K562 (cell line): Measurements from ENCODE around the gene STON2. TPM values are rescaled to one million over a fixed set of nuclear protein-coding genes. Genes with fewer than 3 reads are reported as not detected.

Source experiments
- ATAC-seq: fragments of 200-7000 bp; cut with Tn5 transposase; 3 replicates; pipeline ENCODE4 v1.9.1; 2020; ENCODE audit warnings: moderate library complexity
- BruUV-seq: library from RNA; stranded (reverse); fragments of 400-500 nt; replicated peaks from 2 replicates; lab custom pipeline; 2021; lab: Mats Ljungman, UMichigan
- CTCF ChIA-PET: fragments of 300-600 bp; formaldehyde crosslinking; extraction: SDS; loops from one replicate; lab custom pipeline; 2021; ENCODE audit warnings: low intra/inter-chr PET ratio; lab: Yijun Ruan, JAX
- POLR2A ChIA-PET: fragments of 300-600, 350-650 bp; sonication (Branson Sonifier 250); formaldehyde crosslinking; extraction: SDS; loops from one replicate; lab custom pipeline; 2021; ENCODE audit warnings: antibody characterized with exemption, inconsistent platforms; lab: Yijun Ruan, JAX
- DNase-seq, 4 experiments: peaks; one replicate each; pipeline versions ENCODE4 v3.0.0 to v3.0.0-alpha.2; 2011 to 2018; ENCODE audit warnings: low spot score in 3 of 4, mixed read lengths in 3 of 4; ENCODE audit errors: extremely low read depth in 1 of 4
- FAIRE-seq: peaks from 2 replicates; lab custom pipeline; 2011; peaks lifted over from hg19 to GRCh38; lab: Jason Lieb, UNC
- H2AFZ ChIP-seq: 2 replicates; pipeline ENCODE4 v1.6.0; 2011; ENCODE audit warnings: low read depth, low read length, control low read depth, inconsistent platforms
- H3K27ac ChIP-seq: fragments of 200-600 bp; 3 replicates; pipeline ENCODE4 v1.8.0; 2011; ENCODE audit warnings: low read depth, mild to moderate bottlenecking, control low read depth, inconsistent platforms, low read length, moderate library complexity, mixed read lengths; ENCODE audit errors: extremely low read depth
- H3K27me3 ChIP-seq, 2 experiments: fragments of 300-600 bp in 1 of 2; 2 replicates in 1 of 2; 3 replicates in 1 of 2; pipeline versions ENCODE4 v1.6.0 to v1.8.0; 2011; ENCODE audit warnings: inconsistent platforms in 2 of 2, low read length in 2 of 2, mild to moderate bottlenecking in 1 of 2, mixed read lengths in 1 of 2, moderate library complexity in 1 of 2; ENCODE audit not compliant: control insufficient read depth in 2 of 2, insufficient read depth in 2 of 2
- H3K36me3 ChIP-seq: fragments of 300-600 bp; 3 replicates; pipeline ENCODE4 v1.8.0; 2011; ENCODE audit warnings: mild to moderate bottlenecking, low read length, inconsistent platforms; ENCODE audit not compliant: control insufficient read depth, insufficient read depth
- H3K4me1 ChIP-seq, 2 experiments: fragments of 200-600 bp in 1 of 2; replicated peaks in 1 of 2; 2 replicates in 1 of 2; 3 replicates in 1 of 2; pipeline versions ENCODE4 v1.5.1 to v1.8.0; 2011; ENCODE audit warnings: inconsistent platforms in 2 of 2, low read length in 2 of 2, mild to moderate bottlenecking in 1 of 2, mixed read lengths in 1 of 2, moderate library complexity in 1 of 2; ENCODE audit not compliant: control insufficient read depth in 2 of 2, insufficient read depth in 2 of 2
- H3K4me2 ChIP-seq: 2 replicates; pipeline ENCODE4 v1.6.1; 2011; ENCODE audit warnings: low read length, control low read depth, inconsistent platforms, mixed read lengths; ENCODE audit not compliant: insufficient read depth
- H3K4me3 ChIP-seq: fragments of 200-600 bp; sonication (generic), shearing (Covaris generic); 2 replicates; pipeline ENCODE4 v1.5.1; 2016; ENCODE audit warnings: control low read depth, inconsistent platforms
- H3K79me2 ChIP-seq: fragments of 200-600 bp; 3 replicates; pipeline ENCODE4 v1.8.0; 2011; ENCODE audit warnings: low read length, inconsistent platforms; ENCODE audit not compliant: control insufficient read depth, insufficient read depth
- H3K9ac ChIP-seq, 2 experiments: 2 replicates each; pipeline versions ENCODE4 v1.6.0 to v1.6.1; 2011; ENCODE audit warnings: low read depth in 2 of 2, low read length in 2 of 2, control low read depth in 1 of 2, inconsistent platforms in 1 of 2, mild to moderate bottlenecking in 1 of 2, mixed read lengths in 1 of 2; ENCODE audit not compliant: insufficient read depth in 1 of 2
- H3K9me1 ChIP-seq: one replicate; pipeline ENCODE4 v1.6.0; 2011; ENCODE audit warnings: inconsistent platforms, mild to moderate bottlenecking, low read length, moderate library complexity; ENCODE audit not compliant: control insufficient read depth, insufficient read depth
- H3K9me3 ChIP-seq: replicated peaks from 2 replicates; pipeline ENCODE4 v1.5.1; 2011; ENCODE audit warnings: low read depth, low read length, inconsistent platforms; ENCODE audit not compliant: control insufficient read depth, insufficient read depth
- H4K20me1 ChIP-seq: replicated peaks from 2 replicates; pipeline ENCODE4 v1.6.1; 2011; ENCODE audit warnings: low read length, inconsistent platforms, mixed read lengths; ENCODE audit not compliant: control insufficient read depth, insufficient read depth
- EGR1 ChIP-seq: fragments of 450-650 bp; conservative IDR thresholded peaks from 2 replicates; pipeline ENCODE4 v1.6.1; 2017; ENCODE audit warnings: mild to moderate bottlenecking
- NCOA4 ChIP-seq: fragments of 450-650 bp; IDR thresholded peaks from 2 replicates; pipeline ENCODE4 v1.6.1; 2018; ENCODE audit warnings: mild to moderate bottlenecking; ENCODE audit not compliant: partially characterized antibody
- PRPF4 ChIP-seq: fragments of 200-400 bp; formaldehyde crosslinking; IDR thresholded peaks from one replicate; pipeline ENCODE4 v1.6.1; 2017; ENCODE audit warnings: low read length, low read depth, mild to moderate bottlenecking; ENCODE audit not compliant: insufficient read depth, poor library complexity, severe bottlenecking
- U2AF2 ChIP-seq: fragments of 200-400 bp; formaldehyde crosslinking; optimal IDR thresholded peaks from 2 replicates; pipeline ENCODE3; 2017; ENCODE audit warnings: low read depth, mild to moderate bottlenecking, low read length
- ZBTB8A ChIP-seq: fragments of 450-650 bp; IDR thresholded peaks from 2 replicates; pipeline ENCODE4 v1.6.1; 2018; ENCODE audit warnings: mild to moderate bottlenecking, moderate library complexity; ENCODE audit not compliant: partially characterized antibody
- ZHX1 ChIP-seq: fragments of 150-350 bp; conservative IDR thresholded peaks from 2 replicates; pipeline ENCODE4 v1.6.1; 2014; ENCODE audit warnings: low read length
- WGBS: fragments of 100-300 bp; shearing (Covaris generic); methylation state at CpG from one replicate; pipeline ENCODE4 v1.1.6; 2016; ENCODE audit warnings: low coverage, mixed read lengths; ENCODE audit not compliant: insufficient coverage; ENCODE audit errors: missing lambda C conversion rate; 5-methylcytosine and 5-hydroxymethylcytosine counted together
- in situ Hi-C: fragments of 300-500 bp; cut with MboI; formaldehyde crosslinking; loops from 4 replicates; pipeline ENCODE4 v1.15.0; 2018; ENCODE audit warnings: inconsistent platforms, mixed read lengths
- intact Hi-C: fragments of 100-400 bp; cut with micrococcal nuclease; formaldehyde crosslinking; loops from 2 replicates; pipeline ENCODE4 v1.14.2; 2022
- polyA plus RNA-seq, 8 experiments: library from polyadenylated mRNA; depleted of rRNA in 4 of 8; stranded (reverse) in 5 of 8; unstranded in 3 of 8; fragments of >200 nt; fragmentation: Nextera tagmentation in 2 of 8; fragmentation: Illumina TruSeq in 1 of 8; extraction: Ambion mirVana in 2 of 8; extraction: Trizol in 1 of 8; gene quantifications; 2 replicates each; pipeline versions ENCODE4 v1.2.1 to v1.2.3, GENCODE V29; 2011 to 2014; ENCODE audit warnings: inconsistent platforms in 1 of 8, missing spikeins in 1 of 8
- total RNA-seq, 7 experiments: library from RNA; depleted of rRNA in 6 of 7; stranded (reverse); fragments of >200 nt in 6 of 7; fragmentation: Illumina TruSeq in 2 of 7; extraction: Trizol in 2 of 7; gene quantifications; 2 replicates each; pipeline versions ENCODE4 v1.2.1 to v1.2.3, GENCODE V29; 2011 to 2021; ENCODE audit warnings: low replicate concordance in 1 of 7

STON2 gene
- total and polyA plus RNA-seq, 9 of the 15 experiments (the other 6 are each of a cell fraction or from before 2014, with no cell fraction given): 7.8 to 99.3 (median 53.5) TPM

GRCh38 chr14:81311141-81311540 lies 89.0 kb downstream of the STON2 start:
- no peaks in the 10 kb centered on the region for H3K9me3 ChIP-seq
- H3K27ac ChIP-seq: no peak overlapping the region
- H3K4me1 ChIP-seq: no peaks in the 10 kb centered on the region; a peak in 2 of 5 replicates
- no peak for FAIRE-seq
- H2AFZ ChIP-seq: no peak overlapping the region
- no peak for DNase-seq
- H3K79me2 ChIP-seq: peaks cover 8% of the 10 kb centered on the region; the same call in 2 of the 3 replicates
- WGBS: 75% methylated on average over 1 of the region's 3 CpGs
- no TSS peak for BruUV-seq
- ChIA-PET CTCF (no interaction called here), POLR2A (interaction anchor here (0.6 kb wide), 1 partner anchor 124 kb away, joined by 6 read pairs; no protein-coding TSS in a partner anchor)
- intact Hi-C loops: no loop called here
- no peaks in the 10 kb centered on the region for H4K20me1 ChIP-seq
- no peak overlapping the region for H3K4me3 ChIP-seq
- no peak overlapping the region for H3K4me2 ChIP-seq
- no peaks in the 10 kb centered on the region for H3K9me1 ChIP-seq
- TF ChIP-seq NCOA4 (no peak), PRPF4 (no peak), ZBTB8A (no peak), ZHX1 (no peak), EGR1 (no peak), U2AF2 (no peak)
- H3K9ac ChIP-seq: no peak overlapping the region
- no peak for ATAC-seq
- peaks cover 18% of the 10 kb centered on the region; the same call in 1 of the 3 replicates for H3K36me3 ChIP-seq
- no peaks in the 10 kb centered on the region for H3K27me3 ChIP-seq
- in situ Hi-C loops: no loop called here
